Breast epithelium (tissue), 3 donors: ENCODE results near the gene ME3.

Experiments
- POLR2A ChIP-seq: fragments of 450-650 bp; IDR thresholded peaks from one replicate; pipeline ENCODE4 v1.6.1; 2016; ENCODE audit warnings: antibody characterized with exemption, mild to moderate bottlenecking, moderate library complexity
- TF ChIP-seq, protein P1 (sequence below), 3 donors: fragments of 450-650 bp; IDR thresholded peaks; one replicate each; pipeline ENCODE4 v1.5.1; 2016 to 2017; ENCODE audit warnings: antibody characterized with exemption in 3 of 3, mild to moderate bottlenecking in 3 of 3, moderate library complexity in 3 of 3

DNA sequence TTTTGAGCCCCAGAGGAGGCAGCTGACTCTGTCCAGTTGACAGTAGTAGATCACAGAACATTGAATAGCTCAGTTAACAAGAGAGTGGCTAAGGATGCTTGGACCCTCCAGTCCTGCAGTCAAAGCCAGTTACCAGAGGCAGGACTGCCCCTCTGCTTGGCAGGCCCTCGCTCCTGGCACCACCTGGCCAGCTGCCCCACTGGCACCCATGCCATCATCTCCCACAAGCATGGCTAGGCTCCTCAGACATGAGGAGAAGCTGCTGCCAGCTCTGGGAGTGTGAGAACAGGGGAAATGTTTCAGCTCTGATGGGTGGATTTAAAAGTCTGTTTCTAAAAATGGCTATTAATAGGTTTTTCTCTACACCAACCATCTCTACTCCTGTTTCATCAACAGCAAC is 13.9 kb downstream of the ME3 start:
- TF ChIP-seq, protein P1, sequence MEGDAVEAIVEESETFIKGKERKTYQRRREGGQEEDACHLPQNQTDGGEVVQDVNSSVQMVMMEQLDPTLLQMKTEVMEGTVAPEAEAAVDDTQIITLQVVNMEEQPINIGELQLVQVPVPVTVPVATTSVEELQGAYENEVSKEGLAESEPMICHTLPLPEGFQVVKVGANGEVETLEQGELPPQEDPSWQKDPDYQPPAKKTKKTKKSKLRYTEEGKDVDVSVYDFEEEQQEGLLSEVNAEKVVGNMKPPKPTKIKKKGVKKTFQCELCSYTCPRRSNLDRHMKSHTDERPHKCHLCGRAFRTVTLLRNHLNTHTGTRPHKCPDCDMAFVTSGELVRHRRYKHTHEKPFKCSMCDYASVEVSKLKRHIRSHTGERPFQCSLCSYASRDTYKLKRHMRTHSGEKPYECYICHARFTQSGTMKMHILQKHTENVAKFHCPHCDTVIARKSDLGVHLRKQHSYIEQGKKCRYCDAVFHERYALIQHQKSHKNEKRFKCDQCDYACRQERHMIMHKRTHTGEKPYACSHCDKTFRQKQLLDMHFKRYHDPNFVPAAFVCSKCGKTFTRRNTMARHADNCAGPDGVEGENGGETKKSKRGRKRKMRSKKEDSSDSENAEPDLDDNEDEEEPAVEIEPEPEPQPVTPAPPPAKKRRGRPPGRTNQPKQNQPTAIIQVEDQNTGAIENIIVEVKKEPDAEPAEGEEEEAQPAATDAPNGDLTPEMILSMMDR (IDR thresholded peaks at IDR 0.05), result no peak
- TF ChIP-seq POLR2A, result no peak
